GM04504 (cell line): Measurements from ENCODE around the gene UGT1A1.

ENCODE experiments used
- DNase-seq: peaks from one replicate; pipeline ENCODE4 v3.0.0-alpha.2; 2012; ENCODE audit warnings: low read depth

The UGT1A1 gene

DNA sequence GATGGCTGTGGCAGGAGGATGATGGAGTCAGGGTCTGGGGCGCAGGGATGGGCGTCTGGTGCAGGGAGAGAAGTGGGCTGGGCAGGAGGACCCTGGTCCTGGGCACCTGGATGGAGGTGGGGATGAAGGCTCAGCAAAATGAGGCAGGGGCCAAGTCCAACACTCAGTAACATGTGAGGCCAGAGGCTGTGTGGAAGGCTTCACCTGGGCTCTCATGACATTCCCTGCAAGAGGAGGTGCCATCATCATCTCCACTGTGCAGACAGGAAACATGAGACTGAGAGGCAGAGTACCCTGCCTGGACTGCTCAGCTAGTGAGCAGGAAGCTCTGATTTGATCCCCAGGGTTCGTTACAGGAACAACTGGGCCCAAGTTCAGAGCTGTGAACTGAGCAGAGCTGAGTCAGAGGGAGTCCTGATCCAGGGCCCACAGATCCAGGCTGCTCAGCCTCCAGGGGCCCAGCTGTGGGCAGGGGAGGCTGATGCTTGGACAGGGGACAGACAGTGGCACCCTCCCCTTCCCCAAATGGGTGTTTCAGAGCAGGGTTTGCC lies 57.4 kb downstream of the UGT1A1 start:
- no peak for DNase-seq

DNA sequence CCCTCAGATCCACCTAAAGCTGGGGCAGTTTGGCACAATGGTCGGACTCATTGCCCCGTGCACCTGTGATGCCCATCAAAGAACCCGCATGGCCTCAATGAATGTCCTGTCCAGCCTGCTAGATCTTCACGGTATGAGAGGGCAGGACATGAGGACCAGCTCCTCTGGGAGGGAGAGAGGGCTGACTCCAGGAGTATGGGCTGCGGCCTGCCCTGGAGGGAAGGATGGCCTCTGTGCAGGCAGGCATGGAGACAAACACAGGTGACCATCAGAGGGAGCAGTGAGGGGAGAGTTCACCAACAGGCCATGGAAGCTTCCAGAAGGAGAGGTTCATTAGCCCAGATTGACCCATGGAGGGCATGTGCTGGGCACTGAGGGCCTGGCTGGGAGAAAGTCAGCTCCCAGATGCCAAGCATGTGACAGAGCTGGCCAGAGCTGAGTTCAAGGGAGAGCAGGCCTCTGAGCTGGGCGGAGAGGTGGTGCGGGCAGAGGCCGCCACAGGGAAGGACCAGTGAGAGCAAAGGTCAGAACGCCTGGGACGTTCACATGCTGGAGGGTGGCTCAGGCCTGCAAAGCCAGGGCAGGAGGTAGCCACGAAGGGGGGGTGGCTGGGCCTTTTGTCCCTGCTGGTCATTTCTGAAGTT lies 58.0 kb downstream of the UGT1A1 start:
- DNase-seq: no peak

DNA sequence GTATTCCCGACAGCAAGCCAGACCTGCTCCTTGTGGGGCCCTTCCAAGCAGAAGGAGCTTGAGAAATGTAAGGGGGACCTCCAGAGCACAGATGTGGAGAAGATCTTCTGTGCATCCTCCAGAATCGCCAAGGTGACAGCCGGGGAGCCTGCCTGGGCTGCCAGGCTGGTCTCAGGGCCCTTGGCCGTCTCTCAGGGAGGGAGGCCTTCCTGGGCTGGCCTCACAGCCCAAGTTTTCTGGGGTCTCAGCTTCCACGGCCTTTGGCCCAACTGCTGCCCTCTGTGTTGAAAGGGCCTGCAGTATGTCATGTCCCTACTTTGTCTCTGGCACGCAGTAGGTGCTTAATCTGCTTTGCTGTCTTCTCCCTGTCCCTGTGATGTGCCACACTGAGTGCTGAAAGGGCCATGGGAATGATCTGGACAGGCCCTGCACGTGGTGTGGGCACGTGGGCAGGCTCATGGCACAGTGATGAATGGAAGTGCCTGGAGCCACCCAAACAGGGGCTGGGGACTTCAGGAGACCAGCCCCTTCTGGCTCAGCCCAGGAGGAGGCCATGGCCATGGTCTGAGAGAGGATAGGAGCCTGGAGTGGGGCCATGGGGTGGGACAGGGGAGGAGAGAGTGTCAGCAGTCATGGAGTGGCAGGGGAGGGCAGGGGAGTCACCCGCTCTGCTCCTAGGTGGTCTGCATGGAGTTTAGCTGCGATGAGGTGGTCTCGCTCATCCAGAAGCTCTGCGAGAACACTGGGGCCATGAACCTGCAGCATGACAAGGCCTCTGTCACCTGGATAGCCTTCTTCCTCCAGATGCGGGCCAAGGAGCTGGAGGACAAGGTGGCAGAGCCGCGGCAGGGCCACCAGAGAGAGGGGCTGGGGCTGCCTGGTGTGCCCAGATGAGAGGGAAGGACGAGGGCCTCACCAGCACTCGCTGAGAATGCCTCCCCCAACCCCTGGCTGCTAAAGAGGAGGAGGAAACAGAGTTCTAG lies 58.9 kb downstream of the UGT1A1 start:
- no peak for DNase-seq

DNA sequence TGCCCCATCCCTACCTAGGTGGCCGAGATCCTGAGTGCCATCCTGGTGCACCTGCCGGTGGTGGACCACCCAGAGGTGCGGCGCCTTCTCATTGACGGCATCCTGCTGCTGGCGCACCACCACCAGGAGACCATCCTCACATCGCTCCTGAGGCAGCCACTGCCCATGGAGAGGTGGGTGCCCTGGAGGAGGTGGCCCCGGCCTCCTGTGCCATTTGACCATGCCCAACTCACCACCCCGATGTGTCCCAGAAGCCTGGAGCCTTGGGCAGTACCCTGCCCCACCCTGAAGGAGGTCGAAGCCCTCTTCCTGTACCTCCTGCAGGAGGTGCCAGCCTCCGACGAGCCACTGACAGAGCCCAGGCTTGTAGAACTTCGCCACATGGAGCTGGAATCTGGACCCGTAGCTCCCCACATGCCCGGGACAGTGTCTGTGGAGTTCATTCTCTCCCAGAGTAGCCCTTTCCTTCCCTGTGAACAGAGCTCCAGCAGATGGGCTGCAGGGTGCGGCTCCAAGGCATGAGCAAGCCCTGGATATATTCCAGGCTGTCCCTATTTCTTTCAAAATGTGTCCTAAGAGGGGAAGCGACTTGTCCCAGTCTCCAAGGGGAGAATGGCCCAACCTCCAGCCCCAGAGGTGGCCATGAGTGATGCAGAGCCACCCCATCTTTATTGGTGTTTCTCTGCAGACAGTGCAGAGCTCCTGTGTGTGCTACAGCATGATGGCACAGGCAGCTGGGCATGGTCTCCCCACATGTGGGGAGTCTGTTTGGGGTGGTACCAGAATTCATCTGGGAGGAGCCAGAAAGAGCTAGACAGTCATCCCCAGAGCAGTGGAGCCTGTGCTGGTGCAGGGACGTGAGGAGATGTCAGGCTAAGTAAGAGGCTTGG lies 60.1 kb downstream of the UGT1A1 start:
- no peak for DNase-seq

DNA sequence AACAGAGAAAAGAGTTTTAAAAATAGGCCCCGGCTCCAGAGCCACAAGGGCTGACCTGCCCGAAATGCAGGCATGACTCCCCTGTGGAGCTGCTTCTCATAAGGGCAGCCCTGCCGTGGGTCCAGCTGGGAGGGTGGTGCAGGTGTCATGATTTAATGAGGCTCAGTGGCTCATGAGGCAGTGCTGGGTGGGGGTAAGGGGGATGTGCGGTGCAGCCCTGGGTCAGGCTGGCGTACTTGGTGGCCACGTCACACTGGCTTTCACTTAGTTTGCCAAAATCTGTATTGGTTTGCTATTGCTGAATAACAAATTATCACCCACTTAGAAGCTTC lies 60.7 kb downstream of the UGT1A1 start:
- DNase-seq: no peak

DNA sequence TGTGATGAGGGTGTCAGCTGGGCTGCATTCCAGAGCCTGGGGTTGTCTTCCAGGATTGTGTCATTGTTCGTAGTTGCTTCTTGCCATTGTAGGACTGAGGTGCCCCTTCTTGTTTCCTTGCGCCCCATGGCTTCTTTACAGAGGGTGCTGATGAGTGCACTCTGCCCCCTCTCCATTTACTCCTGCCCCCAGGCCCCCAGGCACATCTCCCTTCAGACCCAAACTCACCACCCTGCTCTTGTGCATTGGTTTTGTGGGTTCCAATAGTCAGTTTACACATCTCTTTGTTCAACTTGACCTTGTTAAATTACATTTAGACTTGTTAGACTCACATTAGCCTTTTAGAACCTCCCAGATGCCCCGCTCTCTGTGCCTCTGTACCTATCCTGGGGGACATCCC lies 61.1 kb downstream of the UGT1A1 start:
- no peak for DNase-seq

DNA sequence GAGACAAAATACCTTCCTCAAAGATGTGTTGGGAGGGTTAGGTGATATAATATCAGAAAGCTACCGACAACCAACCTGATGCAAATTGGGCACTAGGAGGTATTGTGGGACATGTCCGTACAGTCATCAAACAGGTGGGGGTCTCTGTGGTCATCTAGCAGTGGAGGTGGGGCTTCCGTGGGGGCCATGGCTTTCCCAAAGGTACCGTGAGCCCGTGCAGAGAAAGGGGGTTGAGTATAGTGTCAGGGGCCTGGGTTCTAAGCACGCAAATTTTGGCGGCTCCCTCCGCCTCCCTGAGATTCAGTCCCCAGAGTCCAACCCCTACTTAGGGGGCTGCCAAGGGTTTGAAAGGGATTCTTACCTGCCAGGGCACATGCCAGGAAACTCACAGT lies 61.6 kb downstream of the UGT1A1 start:
- DNase-seq: no peak

DNA sequence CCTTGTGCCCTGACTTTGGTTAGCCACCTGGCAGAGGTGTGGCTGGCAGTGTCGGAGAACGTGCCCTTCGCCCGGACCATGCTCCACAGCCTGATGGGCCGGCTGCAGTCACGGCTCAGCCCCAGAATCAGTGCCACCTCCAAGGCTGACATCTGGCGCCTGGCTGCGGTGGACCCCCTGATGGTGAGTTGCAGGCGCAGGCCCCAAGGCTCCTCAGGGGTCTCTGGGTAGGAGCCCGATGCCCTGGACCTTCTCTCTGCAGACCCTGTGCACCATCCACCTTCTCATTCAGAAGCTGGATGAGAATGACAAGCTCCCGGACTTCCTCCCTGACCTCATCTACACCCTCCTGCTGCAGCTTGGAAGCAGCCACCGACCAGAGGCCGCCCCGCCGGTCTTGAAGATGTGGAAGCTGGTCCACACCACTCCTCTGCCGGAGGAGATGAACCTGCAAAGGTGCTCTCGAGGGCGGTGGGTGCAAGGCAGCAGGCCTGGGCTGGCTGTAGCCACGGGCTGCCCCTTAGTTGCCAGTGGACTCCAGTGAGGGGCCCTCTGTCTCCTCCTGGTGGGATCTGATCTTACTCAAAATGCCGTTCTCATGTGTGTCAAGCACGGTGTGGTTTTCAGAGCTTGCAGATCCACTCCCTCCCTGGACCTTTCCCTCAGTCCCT lies 62.2 kb downstream of the UGT1A1 start:
- DNase-seq: no peak
